CD14-positive monocyte (primary cell): ENCODE data around the gene ELMO1. TPM values are rescaled to one million over a fixed set of nuclear protein-coding genes. Genes with fewer than 3 reads are reported as not detected.

Source experiments
- DNase-seq, 3 donors: peaks; one replicate each; pipeline ENCODE4 v3.0.0-alpha.2; 2011 to 2022
- H2AFZ ChIP-seq: 2 replicates; pipeline ENCODE4 v1.6.0; 2012; ENCODE audit warnings: mild to moderate bottlenecking, low read depth, low read length, inconsistent platforms; ENCODE audit not compliant: insufficient read depth, poor library complexity, severe bottlenecking
- H3K27ac ChIP-seq, 2 donors: 1 replicate in 1 of 2; 2 replicates in 1 of 2; pipeline ENCODE4 v1.5.1; 2012 to 2013; ENCODE audit warnings: low read length in 2 of 2, control low read depth in 1 of 2, inconsistent platforms in 1 of 2, low read depth in 1 of 2, mild to moderate bottlenecking in 1 of 2
- H3K27me3 ChIP-seq, 2 donors: one replicate each; pipeline versions ENCODE4 v1.6.0 to v1.6.1; 2011 to 2013; ENCODE audit warnings: low read length in 2 of 2; ENCODE audit not compliant: control insufficient read depth in 2 of 2, insufficient read depth in 2 of 2
- H3K36me3 ChIP-seq, 2 donors: replicated peaks in 1 of 2; 1 replicate in 1 of 2; 2 replicates in 1 of 2; pipeline versions ENCODE4 v1.5.1 to v1.6.1; 2012 to 2013; ENCODE audit warnings: low read length in 2 of 2, control low read depth in 1 of 2, inconsistent platforms in 1 of 2, mild to moderate bottlenecking in 1 of 2; ENCODE audit not compliant: insufficient read depth in 2 of 2, control insufficient read depth in 1 of 2
- H3K4me1 ChIP-seq, 2 donors: 1 replicate in 1 of 2; 2 replicates in 1 of 2; pipeline versions ENCODE4 v1.5.1 to v1.6.1; 2012 to 2013; ENCODE audit warnings: low read length in 2 of 2, control low read depth in 1 of 2, inconsistent platforms in 1 of 2, mild to moderate bottlenecking in 1 of 2, moderate library complexity in 1 of 2; ENCODE audit not compliant: insufficient read depth in 2 of 2, control insufficient read depth in 1 of 2
- H3K4me2 ChIP-seq: replicated peaks from 2 replicates; pipeline ENCODE3; 2012; ENCODE audit warnings: low read length, moderate library complexity, mild to moderate bottlenecking; ENCODE audit not compliant: poor library complexity, severe bottlenecking; ENCODE audit errors: extremely low read depth
- H3K4me3 ChIP-seq, 3 experiments: fragments of 200-600 bp in 1 of 3; sonication (generic) in 1 of 3; replicated peaks in 1 of 3; 1 replicate in 2 of 3; 2 replicates in 1 of 3; pipeline ENCODE4 v1.5.1; 2011 to 2013; ENCODE audit warnings: low read length in 3 of 3, mild to moderate bottlenecking in 3 of 3, control low read depth in 2 of 3, low read depth in 2 of 3, inconsistent platforms in 1 of 3, moderate library complexity in 1 of 3
- H3K79me2 ChIP-seq: 2 replicates; pipeline ENCODE4 v1.6.0; 2012; ENCODE audit warnings: mild to moderate bottlenecking, control low read depth, inconsistent platforms, low read length, moderate library complexity; ENCODE audit not compliant: insufficient read depth
- H3K9ac ChIP-seq: 2 replicates; pipeline ENCODE4 v1.6.0; 2017; ENCODE audit warnings: low read length, mild to moderate bottlenecking; ENCODE audit not compliant: insufficient read depth, poor library complexity, severe bottlenecking
- H3K9me3 ChIP-seq, 2 donors: replicated peaks in 1 of 2; 1 replicate in 1 of 2; 2 replicates in 1 of 2; pipeline versions ENCODE4 v1.5.1 to v1.6.1; 2012 to 2013; ENCODE audit warnings: low read length in 2 of 2, control low read depth in 1 of 2; ENCODE audit not compliant: control insufficient read depth in 1 of 2, insufficient read depth in 1 of 2
- H4K20me1 ChIP-seq: 2 replicates; pipeline ENCODE4 v1.6.0; 2012; ENCODE audit warnings: mild to moderate bottlenecking, low read length, control low read depth, moderate library complexity; ENCODE audit not compliant: insufficient read depth
- H3K27ac Mint-ChIP-seq, 7 donors: one replicate each; pipeline ENCODE4 v1.8.0; 2020; ENCODE audit warnings: mild to moderate bottlenecking in 7 of 7, mixed read lengths in 7 of 7, moderate library complexity in 6 of 7, inconsistent platforms in 2 of 7
- H3K27me3 Mint-ChIP-seq, 3 donors: one replicate each; pipeline ENCODE4 v1.8.0; 2021 to 2022; ENCODE audit warnings: low read depth in 3 of 3, mild to moderate bottlenecking in 3 of 3, mixed read lengths in 3 of 3, moderate library complexity in 3 of 3, inconsistent platforms in 1 of 3
- H3K36me3 Mint-ChIP-seq, 2 donors: one replicate each; pipeline ENCODE4 v1.8.0; 2020; ENCODE audit warnings: mixed read lengths in 2 of 2, inconsistent platforms in 1 of 2, mild to moderate bottlenecking in 1 of 2
- H3K4me1 Mint-ChIP-seq: one replicate; pipeline ENCODE4 v1.8.0; 2020; ENCODE audit warnings: mild to moderate bottlenecking, mixed read lengths
- H3K4me3 Mint-ChIP-seq, 2 donors: one replicate each; pipeline ENCODE4 v1.8.0; 2020; ENCODE audit warnings: mild to moderate bottlenecking in 2 of 2, mixed read lengths in 2 of 2, moderate library complexity in 1 of 2
- H3K9me3 Mint-ChIP-seq, 7 donors: one replicate each; pipeline ENCODE4 v1.8.0; 2020 to 2022; ENCODE audit warnings: mixed read lengths in 7 of 7, mild to moderate bottlenecking in 6 of 7, moderate library complexity in 6 of 7, inconsistent platforms in 2 of 7
- CTCF ChIP-seq: fragments of 200-600 bp; IDR thresholded peaks from one replicate; pipeline ENCODE4 v1.8.0; 2022; ENCODE audit warnings: antibody characterized with exemption, mild to moderate bottlenecking
- WGBS: methylation state at CpG from one replicate; pipeline ENCODE4 v1.1.5; 2013; ENCODE audit warnings: missing lambda C conversion rate; ENCODE audit not compliant: insufficient coverage; 5-methylcytosine and 5-hydroxymethylcytosine counted together
- intact Hi-C, 2 donors: fragments of 100-400 bp; cut with micrococcal nuclease; formaldehyde crosslinking; loops; one replicate each; pipeline versions ENCODE4 v1.15.0 to v1.15.1; 2023
- polyA plus RNA-seq, 3 donors: library from polyadenylated mRNA; depleted of rRNA in 1 of 3; unstranded in 2 of 3; stranded (reverse) in 1 of 3; fragments of 300-500 nt in 2 of 3; fragments of >200 nt in 1 of 3; fragmentation: Illumina TruSeq in 2 of 3; gene quantifications; 1 replicate in 2 of 3; 2 replicates in 1 of 3; pipeline ENCODE4 v1.2.3, GENCODE V29; 2012 to 2021

The ELMO1 gene
- polyA plus RNA-seq, 3 donors: 46.6 to 50.2 (median 46.7) TPM

- Histone ChIP-seq H3K9ac (no peak overlapping the region), H3K36me3 (peaks cover 0 to 23% of the 10 kb centered on the region in 2 donors), H3K4me1 (no peaks in the 10 kb centered on the region), H3K27ac (no peak overlapping the region), H3K79me2 (peaks cover 11% of the 10 kb centered on the region), H2AFZ (no peak overlapping the region), H4K20me1 (peaks cover 61% of the 10 kb centered on the region), H3K4me2 (no peak overlapping the region), H3K27me3 (no peaks in the 10 kb centered on the region), H3K9me3 (no peaks in the 10 kb centered on the region), H3K4me3 (no peak overlapping the region)
- Mint-ChIP-seq H3K36me3 (peaks cover 23 to 50% of the 10 kb centered on the region in 2 donors), H3K27me3 (peaks cover 0 to 2% (median 0%) of the 10 kb centered on the region in 3 donors), H3K27ac (peak overlapping the region in 2 of 7 donors; percentile 22 to 56), H3K9me3 (peaks cover 0 to 13% (median 3%) of the 10 kb centered on the region in 7 donors), H3K4me3 (no peak overlapping the region), H3K4me1 (peaks cover 3% of the 10 kb centered on the region)
- 100% methylated on average over 1 of the region's 6 CpGs for WGBS
- no peak for DNase-seq
- intact Hi-C loops: no loop called here
- no peak for TF ChIP-seq CTCF
These were observed 330.7 kb downstream of the ELMO1 start for GRCh38 chr7:37118004-37118403.

GRCh38 chr7:37117292-37117691 lies 331.4 kb downstream of the ELMO1 start:
- Mint-ChIP-seq H3K4me1 (peaks cover 3% of the 10 kb centered on the region), H3K4me3 (no peak overlapping the region)

More at GRCh38 chr7:37117292-37117691, 331.4 kb downstream of the ELMO1 start:
- H3K79me2 ChIP-seq: peaks cover 15% of the 10 kb centered on the region
- no peak overlapping the region for H3K9ac ChIP-seq
- no peak overlapping the region for H2AFZ ChIP-seq
- DNase-seq: no peak
- TF ChIP-seq CTCF: no peak
- no peaks in the 10 kb centered on the region for H3K4me1 ChIP-seq
- H3K9me3 ChIP-seq: no peaks in the 10 kb centered on the region
- peaks cover 0 to 2% (median 0%) of the 10 kb centered on the region in 3 donors for H3K27me3 Mint-ChIP-seq
- H3K4me3 ChIP-seq: no peak overlapping the region
- no peaks in the 10 kb centered on the region for H3K27me3 ChIP-seq
- 100% methylated on average over 3 of the region's 4 CpGs for WGBS
- peaks cover 25 to 52% of the 10 kb centered on the region in 2 donors for H3K36me3 Mint-ChIP-seq
- H3K27ac ChIP-seq: no peak overlapping the region
- peaks cover 0 to 26% of the 10 kb centered on the region in 2 donors for H3K36me3 ChIP-seq
- intact Hi-C loops: no loop called here
- peaks cover 0 to 13% (median 3%) of the 10 kb centered on the region in 7 donors for H3K9me3 Mint-ChIP-seq
- H4K20me1 ChIP-seq: peaks cover 68% of the 10 kb centered on the region
- H3K4me2 ChIP-seq: no peak overlapping the region
- H3K27ac Mint-ChIP-seq: peak overlapping the region in 1 of 7 donors; percentile 27
